Measurements from ENCODE around the gene AGMAT. TPM values are rescaled to one million over a fixed set of nuclear protein-coding genes. Genes with fewer than 3 reads are reported as not detected.
"Not testable (repeated sequence)": the region's sequence is repeated elsewhere in the genome, so short reads cannot be mapped to it uniquely, and the experiment has no call there.

Gene AGMAT
- total RNA-seq, 2 experiments from 2014 or later: 17.0 to 17.6 TPM

- peak overlapping the region; percentile 79 for H3K27ac Mint-ChIP-seq
- DNase-seq: not testable (repeated sequence)
Measured at GRCh38 chr1:15603966-15604282, 19.1 kb upstream of the AGMAT start.

DNA sequence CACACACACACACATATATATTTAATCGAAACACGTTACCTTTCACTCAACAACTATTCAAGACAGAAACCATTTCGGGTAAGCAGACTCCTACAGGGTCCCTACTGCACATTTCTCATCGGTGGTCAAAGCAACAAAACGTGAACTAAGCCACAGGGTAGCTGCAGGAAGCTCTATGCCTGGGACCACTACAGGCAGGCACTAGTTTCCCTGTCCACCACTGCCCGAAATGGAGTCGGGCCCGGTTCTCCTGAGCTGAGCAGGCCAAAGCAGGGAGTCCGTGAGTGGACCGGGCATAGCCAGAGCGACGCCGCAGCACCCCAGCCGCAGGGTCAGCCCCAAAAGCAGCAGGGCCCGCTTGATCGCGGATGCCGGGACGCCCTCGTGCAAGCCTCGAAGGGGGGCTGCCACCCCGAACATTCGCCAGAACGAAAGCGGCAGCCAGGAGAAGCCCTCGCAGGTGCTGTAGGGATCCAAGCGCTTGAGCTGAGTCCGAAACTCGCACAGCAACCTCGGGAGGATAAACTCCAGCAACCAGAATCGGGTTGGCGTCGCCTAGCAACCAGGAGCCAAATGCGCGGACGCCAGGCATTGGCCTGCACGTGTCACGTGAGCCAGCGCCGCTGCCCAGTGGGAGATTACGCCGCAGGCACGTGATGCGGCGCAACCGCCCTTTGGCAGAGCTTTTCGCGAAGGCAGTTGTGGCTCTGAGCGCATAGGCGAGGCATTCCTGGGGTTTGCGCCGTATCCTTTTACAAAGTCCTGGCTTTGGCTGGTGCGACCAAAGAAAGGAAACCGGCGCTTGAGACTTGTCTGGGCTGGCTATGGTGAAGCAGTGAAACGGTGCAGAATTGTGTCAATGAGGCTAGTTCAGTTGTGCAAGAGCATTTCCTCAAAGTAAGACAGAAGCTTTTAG, 18.5 kb upstream of the AGMAT start:
- no peaks in the 10 kb centered on the region for H3K36me3 Mint-ChIP-seq (ENCODE audit: low read depth)
- peak overlapping the region; percentile 72 for H3K4me3 Mint-ChIP-seq
- peaks cover 16% of the 10 kb centered on the region for H3K4me1 Mint-ChIP-seq
- peak; percentile 97 for DNase-seq
- H3K27me3 Mint-ChIP-seq: peaks cover 4% of the 10 kb centered on the region
- ChIA-PET POLR2A (no interaction called here), CTCF (interaction anchor here (0.6 to 1.7 kb wide), 10 partner anchors 9 to 91 kb away, joined by 3 to 6 read pairs (median 4); partner anchors contain the start of gene DDI2)
- H3K9me3 Mint-ChIP-seq: peaks cover 4% of the 10 kb centered on the region
- peak overlapping the region; percentile 79 for H3K27ac Mint-ChIP-seq

More at GRCh38 chr1:15603966-15604282, 19.1 kb upstream of the AGMAT start:
- CTCF ChIA-PET: interaction anchor here (0.9 to 1.7 kb wide), 6 partner anchors 8 to 24 kb away, joined by 3 to 6 read pairs (median 4); partner anchors contain the start of gene DDI2
- Mint-ChIP-seq H3K4me1 (peaks cover 16% of the 10 kb centered on the region), H3K4me3 (peak overlapping the region; percentile 72)
- H3K27me3 Mint-ChIP-seq; H3K9me3 Mint-ChIP-seq; POLR2A ChIA-PET; H3K36me3 Mint-ChIP-seq (ENCODE audit: low read depth): not testable (repeated sequence)

- ChIA-PET POLR2A (no interaction called here), CTCF (interaction anchor here (0.6 kb wide), 1 partner anchor 78 kb away, joined by 4 read pairs; no protein-coding TSS in a partner anchor)
- Mint-ChIP-seq H3K9me3 (no peaks in the 10 kb centered on the region), H3K27me3 (peaks cover 8% of the 10 kb centered on the region), H3K27ac (no peak overlapping the region), H3K36me3 (ENCODE audit: low read depth) (no peaks in the 10 kb centered on the region), H3K4me1 (peaks cover 8% of the 10 kb centered on the region), H3K4me3 (no peak overlapping the region)
- DNase-seq: no peak
Measured at GRCh38 chr1:15598436-15598835, 13.6 kb upstream of the AGMAT start.

- ChIA-PET CTCF (interaction anchor here (0.6 to 2.4 kb wide), 5 partner anchors 8 to 31 kb away, joined by 3 to 6 read pairs (median 3); no protein-coding TSS in a partner anchor), POLR2A (no interaction called here)
- H3K4me1 Mint-ChIP-seq: no peaks in the 10 kb centered on the region
- no peaks in the 10 kb centered on the region for H3K9me3 Mint-ChIP-seq
- H3K27ac Mint-ChIP-seq: peak overlapping the region; percentile 25
- peaks cover 8% of the 10 kb centered on the region for H3K27me3 Mint-ChIP-seq
- DNase-seq: no peak
- H3K36me3 Mint-ChIP-seq (ENCODE audit: low read depth): peaks cover 3% of the 10 kb centered on the region
- no peak overlapping the region for H3K4me3 Mint-ChIP-seq
Measured at GRCh38 chr1:15595809-15596617, 11.2 kb upstream of the AGMAT start.

GRCh38 chr1:15592285-15592684, 7.4 kb upstream of the AGMAT start:
- H3K9me3 Mint-ChIP-seq: no peaks in the 10 kb centered on the region
- ChIA-PET CTCF (interaction anchor here (0.6 to 1.8 kb wide), 3 partner anchors 11 to 169 kb away, joined by 3 to 4 read pairs (median 3); no protein-coding TSS in a partner anchor), POLR2A (no interaction called here)
- H3K36me3 Mint-ChIP-seq (ENCODE audit: low read depth): peaks cover 16% of the 10 kb centered on the region
- H3K27ac Mint-ChIP-seq: no peak overlapping the region
- no peak for DNase-seq
- no peak overlapping the region for H3K4me3 Mint-ChIP-seq
- peaks cover 2% of the 10 kb centered on the region for H3K4me1 Mint-ChIP-seq
- H3K27me3 Mint-ChIP-seq: peaks cover 6% of the 10 kb centered on the region

GRCh38 chr1:15583016-15583706, 1.7 kb downstream of the AGMAT start:
- DNase-seq: no peak
- Mint-ChIP-seq H3K4me1 (peaks cover 48% of the 10 kb centered on the region), H3K36me3 (ENCODE audit: low read depth) (peaks cover 30% of the 10 kb centered on the region), H3K27me3 (no peaks in the 10 kb centered on the region), H3K4me3 (peak overlapping the region; percentile 76), H3K9me3 (no peaks in the 10 kb centered on the region), H3K27ac (peak overlapping the region; percentile 87)
- ChIA-PET POLR2A (no interaction called here), CTCF (interaction anchor here (1.0 kb wide), 1 partner anchor 35 kb away, joined by 3 read pairs; no protein-coding TSS in a partner anchor)

GRCh38 chr1:15579683-15580047, 5.2 kb downstream of the AGMAT start:
- Mint-ChIP-seq H3K9me3 (no peaks in the 10 kb centered on the region), H3K27me3 (no peaks in the 10 kb centered on the region), H3K36me3 (ENCODE audit: low read depth) (peaks cover 33% of the 10 kb centered on the region), H3K27ac (peak overlapping the region; percentile 99), H3K4me3 (peak overlapping the region; percentile 37), H3K4me1 (peaks cover 52% of the 10 kb centered on the region)
- POLR2A ChIA-PET: no interaction called here
- DNase-seq: no peak
- CTCF ChIA-PET: interaction anchor here (0.5 to 1.8 kb wide), 10 partner anchors 9 to 270 kb away, joined by 3 to 8 read pairs (median 4); no protein-coding TSS in a partner anchor

GRCh38 chr1:15578921-15579682, 5.7 kb downstream of the AGMAT start:
- POLR2A ChIA-PET: no interaction called here
- CTCF ChIA-PET: interaction anchor here (0.5 to 1.8 kb wide), 10 partner anchors 10 to 128 kb away, joined by 3 to 8 read pairs (median 4); no protein-coding TSS in a partner anchor

DNA sequence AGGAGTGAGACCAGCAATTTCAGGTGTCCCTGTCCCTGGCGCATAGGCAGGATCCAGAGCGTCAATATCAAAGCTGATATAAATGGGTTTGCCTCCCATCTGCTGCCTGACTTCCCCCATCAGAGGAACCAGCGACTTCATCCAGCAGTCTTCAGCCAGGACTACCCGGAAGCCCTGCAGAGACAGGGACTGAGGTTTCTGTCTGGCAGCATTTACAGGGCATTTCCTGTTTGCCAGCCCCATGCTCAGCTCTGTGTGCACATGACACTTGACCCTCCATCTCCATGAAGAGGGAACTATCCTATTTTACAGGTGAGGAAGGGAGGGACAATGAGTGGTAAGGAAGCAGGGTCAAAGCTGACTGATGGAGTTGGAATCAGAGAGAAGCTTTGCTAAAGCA, 7.2 kb downstream of the AGMAT start:
- ChIA-PET CTCF (interaction anchor here (0.6 kb wide), 1 partner anchor 68 kb away, joined by 3 read pairs; no protein-coding TSS in a partner anchor), POLR2A (no interaction called here)
- Mint-ChIP-seq H3K4me1 (peaks cover 39% of the 10 kb centered on the region), H3K27ac (peak overlapping the region; percentile 99), H3K4me3 (peak overlapping the region; percentile 67), H3K36me3 (ENCODE audit: low read depth) (peaks cover 41% of the 10 kb centered on the region), H3K9me3 (no peaks in the 10 kb centered on the region), H3K27me3 (no peaks in the 10 kb centered on the region)
- DNase-seq: peak; percentile 10

More at GRCh38 chr1:15578921-15579682, 5.7 kb downstream of the AGMAT start:
- Mint-ChIP-seq H3K27ac (peak overlapping the region; percentile 99), H3K4me1 (peaks cover 52% of the 10 kb centered on the region), H3K36me3 (ENCODE audit: low read depth) (peaks cover 37% of the 10 kb centered on the region), H3K9me3 (no peaks in the 10 kb centered on the region), H3K27me3 (no peaks in the 10 kb centered on the region), H3K4me3 (peak overlapping the region; percentile 67)
- DNase-seq: peak; percentile 66

DNA sequence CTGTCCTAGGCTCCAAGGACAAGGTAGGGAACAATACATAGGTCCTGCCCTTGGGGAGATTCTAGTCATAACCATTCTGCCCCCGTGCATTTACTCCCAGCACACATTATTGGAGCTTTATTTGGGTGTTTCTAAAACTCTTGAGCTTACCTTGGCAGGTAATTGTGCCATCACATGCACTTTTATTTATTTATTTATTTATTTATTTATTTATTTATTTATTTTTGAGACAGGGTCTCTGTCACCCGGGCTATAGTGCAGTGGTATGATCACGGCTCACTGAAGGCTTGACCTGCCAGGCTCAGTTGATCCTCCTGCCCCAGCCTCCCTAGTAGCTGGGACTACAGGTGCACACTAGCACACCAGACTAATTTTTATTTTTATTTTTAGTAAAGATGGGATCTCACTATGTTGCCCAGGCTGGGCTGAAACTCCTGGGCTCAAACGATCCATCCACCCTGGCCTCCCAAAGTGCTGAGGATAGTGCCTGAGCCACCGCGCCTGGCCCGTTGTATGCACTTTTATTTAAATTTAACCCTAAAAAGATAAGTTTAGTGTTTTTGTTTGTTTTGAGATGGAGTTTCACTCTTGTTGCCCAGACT, 9.2 kb downstream of the AGMAT start:
- H3K36me3 Mint-ChIP-seq (ENCODE audit: low read depth): peaks cover 51% of the 10 kb centered on the region
- no peak overlapping the region for H3K4me3 Mint-ChIP-seq
- H3K4me1 Mint-ChIP-seq: peaks cover 36% of the 10 kb centered on the region
- ChIA-PET POLR2A (no interaction called here), CTCF (no interaction called here)
- no peaks in the 10 kb centered on the region for H3K9me3 Mint-ChIP-seq
- H3K27ac Mint-ChIP-seq: no peak overlapping the region
- H3K27me3 Mint-ChIP-seq: no peaks in the 10 kb centered on the region
- DNase-seq: no peak

- Mint-ChIP-seq H3K4me3 (no peak overlapping the region), H3K36me3 (ENCODE audit: low read depth) (peaks cover 53% of the 10 kb centered on the region), H3K27me3 (no peaks in the 10 kb centered on the region), H3K27ac (no peak overlapping the region), H3K4me1 (peaks cover 31% of the 10 kb centered on the region), H3K9me3 (no peaks in the 10 kb centered on the region)
- DNase-seq: no peak
- POLR2A ChIA-PET: no interaction called here
- CTCF ChIA-PET: no interaction called here
Measured at GRCh38 chr1:15574741-15575140, 10.1 kb downstream of the AGMAT start.
